GM06990 (cell line): ENCODE data around the gene DAPK3.
"Not testable (repeated sequence)": the region's sequence is repeated elsewhere in the genome, so short reads cannot be mapped to it uniquely, and the experiment has no call there.

Experiments used
- DNase-seq: peaks from one replicate; pipeline ENCODE4 v3.0.0-alpha.2; 2011; ENCODE audit not compliant: insufficient read length; ENCODE audit errors: extremely low read depth
- H3K27me3 ChIP-seq: replicated peaks from 2 replicates; pipeline ENCODE4 v1.6.0; 2011; ENCODE audit warnings: low read length; ENCODE audit not compliant: control insufficient read depth, insufficient read depth
- H3K36me3 ChIP-seq: 2 replicates; pipeline ENCODE4 v1.5.1; 2011; ENCODE audit warnings: low read length; ENCODE audit not compliant: control insufficient read depth, insufficient read depth
- H3K4me3 ChIP-seq: replicated peaks from 2 replicates; pipeline ENCODE4 v1.5.1; 2011; ENCODE audit warnings: low read depth, mild to moderate bottlenecking, control low read depth, low read length
- CTCF ChIP-seq: IDR thresholded peaks from 2 replicates; pipeline ENCODE4 v1.5.1; 2011; ENCODE audit warnings: low read length, control low read depth, mild to moderate bottlenecking, inconsistent platforms; ENCODE audit not compliant: insufficient read depth, poor library complexity, severe bottlenecking

The DAPK3 gene

GRCh38 chr19:3975637-3976087 is 4.8 kb upstream of the DAPK3 start:
- no peak for DNase-seq
- no peak for TF ChIP-seq CTCF
- no peak overlapping the region for H3K4me3 ChIP-seq
- H3K36me3 ChIP-seq: peaks cover 49% of the 10 kb centered on the region
- H3K27me3 ChIP-seq: no peaks in the 10 kb centered on the region

- peaks cover 44% of the 10 kb centered on the region for H3K36me3 ChIP-seq
These were observed 4.2 kb upstream of the DAPK3 start for GRCh38 chr19:3975144-3975543.

GRCh38 chr19:3970313-3970807 is 539 bp downstream of the DAPK3 start:
- Histone ChIP-seq H3K4me3 (peak overlapping the region; percentile 98), H3K27me3 (no peaks in the 10 kb centered on the region), H3K36me3 (peaks cover 16% of the 10 kb centered on the region)
- TF ChIP-seq CTCF: no peak
- no peak for DNase-seq

More at GRCh38 chr19:3975144-3975543, 4.2 kb upstream of the DAPK3 start:
- TF ChIP-seq CTCF: no peak
- no peak for DNase-seq
- no peak overlapping the region for H3K4me3 ChIP-seq
- no peaks in the 10 kb centered on the region for H3K27me3 ChIP-seq

DNA sequence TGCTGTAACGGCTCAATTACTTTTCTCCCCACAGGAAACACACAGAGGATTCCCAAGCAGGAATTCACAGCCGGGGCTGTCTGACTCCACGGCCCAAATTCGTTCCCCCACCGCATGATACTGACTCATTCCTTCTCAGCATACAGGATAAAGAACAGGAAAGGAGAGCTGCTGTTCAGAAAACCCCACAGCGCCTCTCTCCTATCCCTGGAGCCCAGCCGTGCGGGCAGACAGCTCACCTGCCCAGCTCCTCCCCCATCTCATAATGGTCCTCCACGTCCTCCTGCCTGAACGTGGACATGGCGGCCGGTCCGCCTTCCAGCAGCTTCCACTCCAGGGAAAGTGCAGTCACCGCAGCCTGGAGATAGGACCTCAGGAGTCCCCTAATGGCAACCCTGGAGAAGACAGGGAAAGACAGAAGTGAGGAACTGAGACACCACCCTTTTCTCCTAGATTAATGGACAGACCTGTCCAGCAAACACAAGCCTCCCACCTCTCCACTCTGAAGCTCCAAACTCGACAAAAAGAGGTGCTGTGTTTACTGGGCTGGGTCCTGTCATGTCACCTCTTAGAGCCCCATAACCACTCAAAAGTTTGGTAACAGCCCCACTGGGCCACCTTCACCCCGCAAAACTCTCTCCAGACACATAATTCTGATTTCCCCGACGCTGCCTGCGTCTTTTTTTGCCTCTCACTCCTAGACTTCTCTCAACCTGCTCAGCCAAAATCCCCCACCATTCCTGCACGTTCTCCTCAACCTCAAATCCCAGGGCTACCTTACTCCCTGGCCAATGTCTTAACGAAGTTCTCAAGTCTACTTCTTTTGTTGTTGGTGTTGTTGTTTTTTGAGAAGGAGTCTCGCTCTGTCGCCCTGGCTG is 1.2 kb downstream of the DAPK3 start:
- TF ChIP-seq CTCF: no peak
- peak overlapping the region; percentile 98 for H3K4me3 ChIP-seq
- H3K36me3 ChIP-seq: peaks cover 13% of the 10 kb centered on the region
- no peaks in the 10 kb centered on the region for H3K27me3 ChIP-seq
- DNase-seq: no peak

DNA sequence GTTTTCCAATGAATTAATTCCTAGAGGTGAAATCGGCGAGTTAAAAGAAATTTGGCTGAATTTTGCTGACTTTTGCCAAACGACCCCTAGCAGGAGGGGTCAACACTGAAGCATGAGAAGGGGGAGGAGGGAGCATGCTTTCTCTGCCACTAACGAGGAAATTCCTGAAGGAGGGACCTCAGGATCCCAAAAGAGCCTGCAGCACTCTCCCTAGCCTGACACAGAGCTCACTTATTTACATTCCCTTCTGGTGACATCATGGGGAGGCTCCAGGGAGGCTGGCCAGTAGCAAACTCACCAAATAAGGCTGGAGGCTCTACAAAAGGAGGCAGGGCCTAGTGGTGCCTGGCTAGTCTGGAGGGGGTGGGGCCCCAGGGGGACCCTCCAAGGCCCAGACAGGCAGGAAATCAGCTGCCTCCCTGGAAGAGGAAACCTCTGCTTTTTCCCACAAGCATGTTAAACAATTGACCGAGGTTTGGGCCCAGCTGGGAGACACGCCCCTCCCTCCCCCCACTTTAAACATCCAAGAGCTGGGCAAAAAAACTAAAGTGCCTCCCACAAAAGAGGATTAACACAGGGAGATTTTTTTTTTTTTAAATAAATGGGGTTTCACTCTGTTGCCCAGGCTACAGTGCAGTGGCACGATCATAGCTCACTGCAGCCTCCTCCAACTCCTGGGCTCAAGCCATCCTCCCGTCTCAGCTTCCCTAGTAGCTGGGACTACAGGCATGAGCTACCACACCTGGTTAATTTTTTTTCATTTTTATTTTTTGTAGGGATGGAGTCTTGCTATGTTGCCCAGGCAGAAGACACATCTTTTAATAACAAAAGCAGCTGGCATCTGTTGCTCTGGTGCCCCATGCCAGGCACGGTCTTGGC is 2.1 kb downstream of the DAPK3 start:
- DNase-seq: no peak
- no peak overlapping the region; the same call in 1 of the 2 replicates for H3K4me3 ChIP-seq
- H3K36me3 ChIP-seq: peaks cover 17% of the 10 kb centered on the region
- no peak for TF ChIP-seq CTCF
- no peaks in the 10 kb centered on the region for H3K27me3 ChIP-seq

- not testable (repeated sequence) for DNase-seq, H3K27me3 ChIP-seq, H3K4me3 ChIP-seq
- peaks cover 25% of the 10 kb centered on the region for H3K36me3 ChIP-seq
These were observed 2.9 kb downstream of the DAPK3 start for GRCh38 chr19:3967983-3968382.
